Transverse colon (tissue), 4 donors: ENCODE data around the gene BCAP29. TPM values are rescaled to one million over a fixed set of nuclear protein-coding genes. Genes with fewer than 3 reads are reported as not detected.

Source experiments
- DNase-seq: peaks from one replicate; pipeline ENCODE4 v3.0.0-alpha.2; 2019
- H3K27ac ChIP-seq, 4 donors: fragments of 200-600 bp; sonication (generic); 2 replicates each; pipeline ENCODE4 v1.5.1; 2016 to 2018; ENCODE audit warnings: inconsistent platforms in 4 of 4
- H3K27me3 ChIP-seq: fragments of 200-600 bp; sonication (generic); 2 replicates; pipeline ENCODE4 v1.5.1; 2017; ENCODE audit warnings: inconsistent platforms
- H3K36me3 ChIP-seq, 4 donors: fragments of 200-600 bp; sonication (generic); 2 replicates each; pipeline ENCODE4 v1.5.1; 2017 to 2019; ENCODE audit warnings: inconsistent platforms in 4 of 4
- H3K4me1 ChIP-seq, 4 donors: fragments of 200-600 bp; sonication (generic); 2 replicates each; pipeline ENCODE4 v1.5.1; 2017 to 2020; ENCODE audit warnings: inconsistent platforms in 4 of 4
- H3K4me3 ChIP-seq, 4 donors: fragments of 200-600 bp; sonication (generic); 1 replicate in 1 of 4; 2 replicates in 3 of 4; pipeline versions ENCODE4 v1.5.1 to v1.6.1; 2017 to 2019; ENCODE audit warnings: inconsistent platforms in 4 of 4
- H3K9me3 ChIP-seq, 2 donors: fragments of 200-600 bp; sonication (generic); 2 replicates each; pipeline ENCODE4 v1.5.1; 2017 to 2019; ENCODE audit warnings: inconsistent platforms in 2 of 2
- CTCF ChIP-seq, 5 experiments: fragments of 200-600 bp in 3 of 5; fragments of 450-650 bp in 2 of 5; sonication (generic) in 3 of 5; IDR thresholded peaks; 1 replicate in 2 of 5; 2 replicates in 3 of 5; pipeline ENCODE4 v1.5.1; 2016 to 2017; ENCODE audit warnings: antibody characterized with exemption in 5 of 5, inconsistent platforms in 3 of 5, mild to moderate bottlenecking in 2 of 5, moderate library complexity in 1 of 5
- EP300 ChIP-seq: sonication (generic); formaldehyde crosslinking; IDR thresholded peaks from one replicate; pipeline ENCODE4 v1.6.1; 2017; ENCODE audit warnings: antibody characterized with exemption, low read depth
- POLR2A ChIP-seq: fragments of 450-650 bp; IDR thresholded peaks from one replicate; pipeline ENCODE4 v1.6.1; 2016; ENCODE audit warnings: antibody characterized with exemption, mild to moderate bottlenecking, moderate library complexity
- POLR2AphosphoS5 ChIP-seq, 3 donors: sonication (generic); formaldehyde crosslinking; IDR thresholded peaks; one replicate each; pipeline ENCODE4 v1.6.1; 2016; ENCODE audit warnings: antibody characterized with exemption in 3 of 3
- WGBS, 2 donors: methylation state at CpG; one replicate each; pipeline ENCODE4 v1.1.5; 2018; ENCODE audit warnings: low coverage in 1 of 2; 5-methylcytosine and 5-hydroxymethylcytosine counted together
- in situ Hi-C, 4 donors: fragments of 200-750 bp; cut with MboI; loops; one replicate each; pipeline versions ENCODE4 v1.15.0 to v1.15.1; 2017; ENCODE audit warnings: low sequenced_read_pairs in 3 of 4, low pct_ligation_motif_present in 1 of 4, low pct_unique_long_range_greater_than_20kb in 1 of 4
- intact Hi-C: fragments of 100-400 bp; cut with DNase I; formaldehyde crosslinking; loops from one replicate; pipeline ENCODE4 v1.15.1; 2023; ENCODE audit warnings: low total_unique reads
- total RNA-seq, 4 donors: library from RNA; depleted of rRNA; stranded (reverse); fragments of >200 nt; gene quantifications; one replicate each; pipeline ENCODE4 v1.1.0, GENCODE V29; 2016

The BCAP29 gene
- total RNA-seq, 4 donors from 2014 or later, result 8.6 to 96.5 (median 73.1) TPM

GRCh38 chr7:107584716-107585115 is 4.7 kb downstream of the BCAP29 start:
- intact Hi-C loops (no loop called here), in situ Hi-C loops (loop anchor here in 1 of 4 donors (25.0 kb wide), 2 partner anchors 278 to 397 kb away; no protein-coding TSS in a partner anchor)
- H3K27ac ChIP-seq, result no peak overlapping the region
- WGBS, 2 donors, result 70 to 75% methylated on average over 2 of the region's 2 CpGs
- TF ChIP-seq CTCF (IDR thresholded peaks at IDR 0.05), result no peak
- no peak for TF ChIP-seq POLR2A
- TF ChIP-seq EP300, result no peak
- TF ChIP-seq POLR2AphosphoS5 (IDR thresholded peaks at IDR 0.05), result no peak
- H3K36me3 ChIP-seq, result peaks cover 0 to 7% (median 0%) of the 10 kb centered on the region in 4 donors
- H3K4me3 ChIP-seq, result no peak overlapping the region
- DNase-seq, result no peak
- H3K4me1 ChIP-seq, result peaks cover 13 to 45% (median 20%) of the 10 kb centered on the region in 4 donors
- no peaks in the 10 kb centered on the region for H3K27me3 ChIP-seq
- H3K9me3 ChIP-seq, result no peaks in the 10 kb centered on the region

GRCh38 chr7:107588529-107589130 is 8.6 kb downstream of the BCAP29 start:
- Histone ChIP-seq H3K36me3 (peaks cover 0 to 7% (median 0%) of the 10 kb centered on the region in 4 donors), H3K27me3 (no peaks in the 10 kb centered on the region), H3K4me1 (peaks cover 0 to 17% (median 0%) of the 10 kb centered on the region in 4 donors), H3K9me3 (no peaks in the 10 kb centered on the region), H3K4me3 (no peak overlapping the region), H3K27ac (no peak overlapping the region)
- in situ Hi-C loops (loop anchor here in 1 of 4 donors (25.0 kb wide), 2 partner anchors 274 to 401 kb away; no protein-coding TSS in a partner anchor), intact Hi-C loops (no loop called here)
- no peak for DNase-seq
- TF ChIP-seq EP300 (no peak), POLR2A (no peak), CTCF (IDR thresholded peaks at IDR 0.05) (no peak), POLR2AphosphoS5 (IDR thresholded peaks at IDR 0.05) (no peak)
- 92 to 96% methylated on average over 5 of the region's 5 CpGs for WGBS, 2 donors

- TF ChIP-seq CTCF (IDR thresholded peaks at IDR 0.05), result no peak
- no peak for TF ChIP-seq POLR2AphosphoS5 (IDR thresholded peaks at IDR 0.05)
- peak overlapping the region in 3 of 4 donors; percentile 22 to 41 (median 27) for H3K27ac ChIP-seq
- intact Hi-C loops, result no loop called here
- no peak for DNase-seq
- no peak overlapping the region for H3K4me3 ChIP-seq
- peaks cover 0 to 2% (median under 1%) of the 10 kb centered on the region in 4 donors for H3K4me1 ChIP-seq
- WGBS, 2 donors, result 77 to 78% methylated on average over 3 of the region's 3 CpGs
- in situ Hi-C loops, result loop anchor here in 1 of 4 donors (25.0 kb wide), 2 partner anchors 271 to 404 kb away; no protein-coding TSS in a partner anchor
- H3K36me3 ChIP-seq, result peaks cover 0 to 21% (median 4%) of the 10 kb centered on the region in 4 donors
- H3K27me3 ChIP-seq, result no peaks in the 10 kb centered on the region
- no peaks in the 10 kb centered on the region for H3K9me3 ChIP-seq
Measured at GRCh38 chr7:107591421-107591820, 11.4 kb downstream of the BCAP29 start.

- in situ Hi-C loops, result loop anchor here in 1 of 4 donors (25.0 kb wide), 2 partner anchors 270 to 405 kb away; no protein-coding TSS in a partner anchor
- H3K4me3 ChIP-seq, result no peak overlapping the region
- 74 to 87% methylated on average over 5 of the region's 5 CpGs for WGBS, 2 donors
- peaks cover 0 to 9% (median 4%) of the 10 kb centered on the region in 4 donors for H3K4me1 ChIP-seq
- no peaks in the 10 kb centered on the region for H3K9me3 ChIP-seq
- H3K27me3 ChIP-seq, result no peaks in the 10 kb centered on the region
- peak overlapping the region in 3 of 4 donors; percentile 9 to 44 (median 41) for H3K27ac ChIP-seq
- intact Hi-C loops, result no loop called here
- peaks cover 0 to 14% (median 4%) of the 10 kb centered on the region in 4 donors for H3K36me3 ChIP-seq
- TF ChIP-seq CTCF (IDR thresholded peaks at IDR 0.05) (no peak), POLR2AphosphoS5 (IDR thresholded peaks at IDR 0.05) (peak in 1 of 3 donors; percentile 55)
- DNase-seq, result no peak
Measured at GRCh38 chr7:107592361-107593024, 12.4 kb downstream of the BCAP29 start.
